Activated CD4-positive, alpha-beta T cell treated with anti-CD3 and anti-CD28 coated beads, Interleukin-2, amount 50 U/mL, for 24 hours (primary cell): ENCODE data around the gene GUCA1A.
"Not testable (repeated sequence)": the region's sequence is repeated elsewhere in the genome, so short reads cannot be mapped to it uniquely, and the experiment has no call there.

Experiments
- DNase-seq, 2 donors: peaks; one replicate each; pipeline ENCODE4 v3.0.0-alpha.2; 2020; ENCODE audit warnings: low read depth in 1 of 2, low spot score in 1 of 2

The GUCA1A gene

GRCh38 chr6:42171813-42172581 is 1.2 kb upstream of the GUCA1A start:
- DNase-seq = no peak

DNA sequence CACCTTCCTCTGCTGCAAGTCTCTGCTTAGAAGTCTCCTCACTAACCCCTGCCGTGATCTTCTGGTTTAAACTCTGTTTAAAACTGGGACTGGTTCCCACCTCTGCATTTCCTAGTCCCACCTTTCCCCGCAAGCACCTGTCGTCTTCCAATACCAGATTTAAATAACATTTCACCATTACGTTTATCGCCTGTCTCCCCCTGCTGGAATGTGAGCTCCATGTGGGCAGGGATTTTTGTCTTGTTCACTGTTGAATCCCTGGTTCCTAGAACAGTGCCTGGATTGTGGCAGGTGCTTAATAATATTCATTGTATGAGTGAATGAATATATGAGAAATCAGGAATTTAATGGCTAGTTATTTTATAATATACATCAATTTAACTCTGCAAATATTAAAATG is 2.7 kb downstream of the GUCA1A start:
- no peak for DNase-seq

DNA sequence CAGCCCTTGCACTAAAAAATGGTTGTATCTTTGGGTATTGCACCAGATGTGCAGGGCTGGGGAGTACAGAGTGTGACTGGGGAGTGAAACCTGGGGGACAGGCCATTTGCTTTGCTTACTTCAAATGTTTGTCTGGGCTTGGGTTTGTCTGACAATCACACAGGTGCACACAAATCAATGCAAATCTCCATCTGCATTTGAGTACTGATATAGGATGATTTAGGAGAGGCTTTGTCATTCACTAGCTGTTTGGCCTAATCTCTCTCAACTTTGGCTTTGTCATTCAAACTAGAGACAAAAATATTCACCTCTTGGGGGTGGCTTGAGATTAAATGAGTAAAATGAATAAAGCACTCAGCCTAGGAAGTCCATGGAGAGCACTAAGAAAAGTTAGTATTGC is 3.8 kb downstream of the GUCA1A start:
- DNase-seq = no peak

DNA sequence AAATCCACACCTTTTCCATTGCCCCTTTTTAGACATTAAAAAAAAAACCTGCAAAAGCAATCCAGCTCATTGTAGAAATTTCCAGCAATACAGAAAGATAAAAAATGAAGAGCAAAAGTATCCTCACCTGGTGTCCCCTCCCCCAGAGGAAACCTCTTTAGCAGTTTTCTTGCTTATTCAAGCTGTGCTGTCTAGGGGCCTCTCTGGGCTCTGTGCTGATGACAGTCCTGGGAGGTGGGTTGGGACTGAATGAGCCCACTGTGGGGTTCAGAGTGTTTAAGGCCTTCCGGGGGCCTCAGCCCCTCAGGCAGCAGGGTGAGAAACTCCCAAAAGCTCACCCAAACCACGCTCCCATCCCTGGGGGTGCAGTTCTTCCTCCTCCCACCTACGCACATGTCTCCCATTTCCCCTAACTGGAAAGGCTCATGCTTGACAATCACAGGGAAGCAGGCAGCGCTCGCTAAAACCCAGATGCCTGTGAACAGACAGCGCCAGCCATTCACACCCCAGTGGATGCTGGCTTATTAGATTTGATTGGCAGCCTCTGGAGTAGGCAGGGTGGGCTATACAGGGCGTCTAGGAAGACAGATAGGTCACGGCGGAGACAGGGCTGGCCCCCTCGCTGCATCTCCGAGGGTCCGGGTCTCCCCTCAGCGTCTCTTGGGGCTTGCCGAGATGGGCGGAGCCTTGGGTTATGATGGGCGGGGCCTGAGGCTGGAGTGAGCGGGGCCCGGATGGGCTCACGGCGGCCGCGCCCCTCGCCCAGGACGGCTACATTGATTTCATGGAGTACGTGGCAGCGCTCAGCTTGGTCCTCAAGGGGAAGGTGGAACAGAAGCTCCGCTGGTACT is 4.6 kb downstream of the GUCA1A start:
- no peak for DNase-seq

GRCh38 chr6:42179261-42179944 is 6.2 kb downstream of the GUCA1A start:
- no peak for DNase-seq

GRCh38 chr6:42179945-42180313 is 6.8 kb downstream of the GUCA1A start:
- no peak for DNase-seq

DNA sequence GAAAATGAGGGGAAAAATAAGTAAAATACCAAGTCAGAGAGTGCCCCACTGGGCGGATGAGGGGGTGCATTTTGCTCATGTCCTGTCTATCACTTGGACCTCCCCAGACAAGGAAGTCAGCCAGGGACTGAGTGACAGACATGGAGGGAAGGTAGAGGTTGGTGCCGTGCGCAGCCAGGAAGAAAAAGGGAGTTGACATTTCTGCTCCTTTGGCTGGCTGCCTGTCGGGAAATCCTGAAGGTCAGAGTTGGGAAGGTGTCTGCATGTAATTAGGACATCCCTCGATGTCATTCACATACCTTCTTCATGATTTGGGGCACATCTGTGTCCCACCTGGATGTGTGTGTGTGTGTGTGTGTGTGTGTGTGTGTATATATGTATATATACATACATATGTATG is 8.9 kb downstream of the GUCA1A start:
- DNase-seq = no peak

- no peak for DNase-seq
These were observed 11.3 kb downstream of the GUCA1A start for GRCh38 chr6:42184475-42184874.

- DNase-seq = no peak
These were observed 12.4 kb downstream of the GUCA1A start for GRCh38 chr6:42185597-42185996.

DNA sequence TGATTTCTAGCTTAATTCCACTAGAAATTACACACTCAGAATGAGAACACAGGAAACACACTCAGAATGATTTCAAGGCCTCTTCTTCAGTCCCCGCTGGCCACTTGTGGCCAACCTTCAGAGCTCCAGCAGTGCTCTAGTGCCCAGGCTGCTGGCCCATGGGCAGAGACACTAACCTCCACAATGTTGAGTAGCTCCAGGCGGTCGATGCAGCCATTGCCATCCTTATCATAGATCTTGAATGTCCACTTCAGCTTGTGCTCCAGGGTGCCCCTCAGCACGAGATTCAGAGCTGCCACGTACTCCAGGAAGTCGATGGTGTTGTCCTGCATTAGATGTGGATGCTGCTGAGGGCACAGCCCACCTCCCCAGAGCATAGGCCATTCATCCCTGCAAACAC is 15.2 kb downstream of the GUCA1A start:
- no peak for DNase-seq

DNA sequence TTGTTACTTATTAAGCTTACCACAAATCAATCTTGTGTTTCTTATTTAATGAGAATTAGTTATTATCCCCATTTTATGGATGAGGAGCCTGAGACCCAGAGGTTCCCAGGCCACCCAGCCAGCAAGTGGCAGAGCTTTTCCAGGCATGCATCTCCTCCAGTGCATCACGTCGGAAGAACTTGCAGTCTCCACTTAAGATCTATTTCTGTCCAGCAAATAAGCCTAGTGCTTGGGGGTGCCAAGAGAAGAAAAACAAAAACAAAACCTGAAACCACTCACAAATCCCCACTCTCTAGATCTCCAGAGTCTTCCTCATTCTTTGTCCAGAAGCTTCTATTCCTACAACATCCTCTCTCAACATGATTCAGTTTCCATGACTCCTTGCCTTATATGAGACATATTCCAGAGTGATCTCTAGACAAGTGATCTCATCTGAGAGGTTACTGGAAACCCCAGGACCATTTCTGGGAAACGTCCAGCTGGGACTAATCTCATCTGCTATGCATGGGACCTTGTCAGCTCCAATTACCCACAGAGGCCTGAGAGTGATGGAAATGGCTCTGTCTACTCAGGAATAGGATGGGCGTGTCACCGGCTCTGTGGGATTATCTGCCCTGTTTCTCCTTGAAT is 17.5 kb downstream of the GUCA1A start:
- no peak for DNase-seq

DNA sequence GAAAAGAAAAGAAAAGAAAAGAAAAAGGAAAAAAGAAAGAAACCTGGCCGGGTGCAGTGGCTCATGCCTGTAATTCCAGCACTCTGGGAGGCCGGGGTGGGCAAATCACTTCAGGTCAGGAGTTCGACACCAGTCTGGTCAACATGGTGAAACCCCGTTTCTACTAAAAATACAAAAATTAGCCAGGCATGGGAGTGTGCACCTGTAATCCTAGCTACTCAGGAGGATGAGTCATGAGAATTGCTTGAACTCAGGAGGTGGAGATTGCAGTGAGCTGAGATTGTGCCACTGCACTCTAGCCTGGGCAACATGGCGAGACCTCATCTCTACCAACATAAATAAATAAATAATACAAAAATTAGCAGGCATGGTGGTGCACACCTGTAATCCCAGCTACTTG is 19.2 kb downstream of the GUCA1A start:
- not testable (repeated sequence) for DNase-seq

GRCh38 chr6:42193491-42193894 is 20.3 kb downstream of the GUCA1A start:
- DNase-seq = no peak

GRCh38 chr6:42194056-42194455 is 20.9 kb downstream of the GUCA1A start:
- DNase-seq = no peak

- DNase-seq = no peak
These were observed 22.3 kb downstream of the GUCA1A start for GRCh38 chr6:42195415-42195814.

DNA sequence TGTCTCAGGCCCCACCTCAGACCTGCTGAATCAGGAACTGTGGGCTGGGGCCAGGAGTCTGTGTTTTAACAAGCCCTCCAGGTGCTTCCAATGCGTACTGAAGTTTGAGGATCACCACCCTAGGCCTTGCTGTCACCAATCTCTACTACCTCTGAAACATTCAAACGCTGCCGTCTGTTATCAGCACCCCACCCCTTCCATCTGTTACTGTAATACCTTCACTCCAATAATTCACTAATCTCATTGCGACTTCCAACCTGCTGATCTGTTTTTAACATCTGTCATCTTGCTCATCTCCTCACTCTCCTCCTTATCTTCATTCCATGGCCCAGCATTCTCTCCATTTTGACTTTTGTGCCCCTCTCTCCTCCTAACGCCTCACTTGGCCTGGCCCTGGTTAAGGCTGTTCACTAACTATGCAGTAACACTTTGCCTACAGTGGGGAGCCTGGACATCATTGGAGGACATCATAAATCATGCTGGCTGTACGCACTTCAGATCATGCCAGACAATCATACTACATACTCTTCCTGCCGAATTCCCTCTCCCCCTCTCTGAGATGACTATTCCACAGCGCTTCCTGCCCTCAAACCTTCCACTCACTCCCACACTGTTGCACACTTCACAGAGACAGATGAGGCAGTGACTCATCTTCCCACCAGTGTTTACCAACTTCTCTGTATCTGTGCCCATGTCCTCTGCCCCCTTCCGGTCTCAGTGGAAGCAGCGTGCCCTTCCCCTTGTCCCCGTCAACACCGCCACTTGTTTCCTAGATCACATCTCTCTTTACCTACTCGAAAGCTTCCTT is 24.6 kb downstream of the GUCA1A start:
- DNase-seq = no peak

- no peak for DNase-seq
These were observed 26.2 kb downstream of the GUCA1A start for GRCh38 chr6:42199106-42199981.

DNA sequence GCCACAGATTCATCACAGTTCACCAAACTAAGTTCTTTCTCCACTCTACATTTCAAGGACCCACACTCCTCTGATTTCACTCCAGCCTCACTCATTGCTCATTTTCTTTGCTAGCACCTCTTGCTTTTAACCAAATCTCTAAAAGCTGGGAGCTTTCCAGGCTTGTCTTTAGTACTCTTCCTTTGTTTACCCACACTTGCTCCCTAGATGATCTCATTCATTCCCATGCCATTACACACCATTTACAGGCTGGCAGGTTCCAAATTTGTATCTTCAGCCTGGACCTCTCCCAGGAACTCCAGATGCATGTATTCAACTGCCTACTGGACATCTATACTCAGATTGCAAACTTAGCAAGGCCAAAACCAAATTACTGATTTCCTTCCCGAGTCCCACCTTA is 26.9 kb downstream of the GUCA1A start:
- DNase-seq = no peak

DNA sequence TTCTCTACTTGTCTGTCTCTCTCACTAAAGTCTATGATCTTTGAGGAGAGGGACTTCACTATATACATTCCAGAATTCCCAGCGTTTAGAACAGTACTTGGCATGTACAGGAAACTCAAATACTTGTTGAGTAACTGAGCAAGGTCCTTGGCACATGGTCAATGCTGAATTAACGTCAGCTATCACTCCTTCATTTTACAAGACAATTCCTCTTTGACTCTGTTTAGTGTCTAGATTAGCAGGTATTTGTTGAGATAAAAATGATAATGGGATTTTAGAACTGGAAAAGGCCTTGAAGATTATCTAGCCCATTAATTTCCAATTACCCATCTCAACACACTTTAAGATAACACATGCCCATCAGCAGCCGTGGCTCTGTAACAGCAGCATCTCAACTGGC is 28.2 kb downstream of the GUCA1A start:
- DNase-seq = no peak
